A549 (cell line): Measurements from ENCODE around the gene CD300E. TPM values are rescaled to one million over a fixed set of nuclear protein-coding genes. Genes with fewer than 3 reads are reported as not detected.

Experiments
- ATAC-seq, 2 experiments: fragments of 200-7000 bp in 1 of 2; fragments of >200 bp in 1 of 2; cut with Nextera tagmentation in 1 of 2; cut with Tn5 transposase in 1 of 2; 3 replicates each; pipeline versions ENCODE4 v1.8.0 to v1.9.1; 2018 to 2020; ENCODE audit warnings: mild to moderate bottlenecking in 1 of 2, moderate library complexity in 1 of 2
- CTCF ChIA-PET: fragments of 300-600 bp; sonication (Branson Sonifier 250); formaldehyde crosslinking; extraction: SDS; loops from one replicate; lab custom pipeline; 2021; ENCODE audit warnings: antibody characterized with exemption, inconsistent platforms; lab: Yijun Ruan, JAX
- POLR2A ChIA-PET: fragments of 350-600 bp; formaldehyde crosslinking; extraction: SDS; loops from one replicate; lab custom pipeline; 2021; ENCODE audit warnings: antibody characterized with exemption, inconsistent platforms; lab: Yijun Ruan, JAX
- DNase-seq, 2 experiments: peaks; one replicate each; pipeline versions ENCODE4 v3.0.0 to v3.0.0-alpha.2; 2011 to 2016; ENCODE audit warnings: low read depth in 1 of 2, low spot score in 1 of 2
- FAIRE-seq: peaks from 2 replicates; lab custom pipeline; 2011; peaks lifted over from hg19 to GRCh38; lab: Jason Lieb, UNC
- H3K27ac ChIP-seq, 2 experiments: fragments of >200 bp; sonication (Bioruptor Twin); formaldehyde crosslinking; 3 replicates each; pipeline ENCODE4 v1.5.1; 2016 to 2017
- H3K4me1 ChIP-seq: fragments of >200 bp; sonication (Bioruptor Twin); formaldehyde crosslinking; 3 replicates; pipeline ENCODE4 v1.6.1; 2016
- H3K4me2 ChIP-seq: fragments of >200 bp; sonication (Bioruptor Twin); formaldehyde crosslinking; 3 replicates; pipeline ENCODE4 v1.6.1; 2016
- H3K4me3 ChIP-seq: fragments of >200 bp; sonication (Bioruptor Twin); formaldehyde crosslinking; 3 replicates; pipeline ENCODE4 v1.5.1; 2016
- H3K9me3 ChIP-seq: fragments of >200 bp; sonication (Bioruptor Twin); formaldehyde crosslinking; 3 replicates; pipeline ENCODE4 v1.6.1; 2016
- BHLHE40 ChIP-seq: IDR thresholded peaks from 2 replicates; pipeline ENCODE4 v1.6.1; 2012; ENCODE audit warnings: low read depth, low read length, inconsistent platforms
- CBX8 ChIP-seq: fragments of 200-600 bp; sonication (generic); IDR thresholded peaks from 2 replicates; pipeline ENCODE4 v1.6.1; 2016
- CHD2 ChIP-seq: fragments of 150-350 bp; IDR thresholded peaks from 2 replicates; pipeline ENCODE4 v1.6.1; 2014; ENCODE audit warnings: low read length; ENCODE audit not compliant: partially characterized antibody
- CHD4 ChIP-seq: fragments of 200-600 bp; sonication (generic); IDR thresholded peaks from 2 replicates; pipeline ENCODE4 v1.6.1; 2016; ENCODE audit warnings: antibody characterized with exemption, mild to moderate bottlenecking, borderline replicate concordance
- EP300 ChIP-seq, 2 experiments: fragments of >200 bp; sonication (Bioruptor Twin); formaldehyde crosslinking; IDR thresholded peaks; 2 replicates in 1 of 2; 3 replicates in 1 of 2; pipeline ENCODE4 v1.6.1; 2016 to 2017
- ESRRA ChIP-seq: fragments of 150-350 bp; IDR thresholded peaks from 2 replicates; pipeline ENCODE4 v1.6.1; 2014; ENCODE audit warnings: mild to moderate bottlenecking, low read length, borderline replicate concordance
- FOXS1 ChIP-seq: fragments of 250-450 bp; sonication (Bioruptor Pico); IDR thresholded peaks from 2 replicates; pipeline ENCODE4 v1.5.0; 2020; ENCODE audit warnings: mild to moderate bottlenecking, moderate library complexity
- GATA3 ChIP-seq: IDR thresholded peaks from 2 replicates; pipeline ENCODE4 v1.6.1; 2012; ENCODE audit warnings: borderline replicate concordance
- HOXA7 ChIP-seq: fragments of 250-450 bp; sonication (Bioruptor Pico); IDR thresholded peaks from 2 replicates; pipeline ENCODE4 v1.5.0; 2020; ENCODE audit warnings: mild to moderate bottlenecking, moderate library complexity
- HOXB5 ChIP-seq: fragments of 250-450 bp; sonication (Bioruptor Pico); IDR thresholded peaks from 2 replicates; pipeline ENCODE4 v1.5.0; 2020; ENCODE audit warnings: mild to moderate bottlenecking, moderate library complexity
- MAZ ChIP-seq: fragments of 150-350 bp; IDR thresholded peaks from 2 replicates; pipeline ENCODE4 v1.6.1; 2014; ENCODE audit warnings: antibody characterized with exemption, low read depth, low read length, borderline replicate concordance
- MYC ChIP-seq: IDR thresholded peaks from 2 replicates; pipeline ENCODE4 v1.6.1; 2012; ENCODE audit warnings: mild to moderate bottlenecking, inconsistent platforms, low read length, improper control_type of control experiment, borderline replicate concordance
- NPAS2 ChIP-seq: fragments of 250-450 bp; sonication (Bioruptor Pico); IDR thresholded peaks from 2 replicates; pipeline ENCODE4 v1.8.0; 2022; ENCODE audit warnings: mild to moderate bottlenecking, moderate library complexity, borderline replicate concordance
- RCOR1 ChIP-seq: fragments of 150-350 bp; IDR thresholded peaks from 2 replicates; pipeline ENCODE4 v1.6.1; 2014; ENCODE audit warnings: antibody characterized with exemption, low read length, low read depth
- TP53 ChIP-seq: fragments of 250-450 bp; sonication (Bioruptor Pico); IDR thresholded peaks from 2 replicates; pipeline ENCODE4 v1.5.0; 2021; ENCODE audit warnings: mild to moderate bottlenecking, moderate library complexity
- ZNF302 ChIP-seq: fragments of 250-450 bp; sonication (Bioruptor Pico); IDR thresholded peaks from 2 replicates; pipeline ENCODE4 v1.9.0; 2021; ENCODE audit warnings: inconsistent platforms, mild to moderate bottlenecking, moderate library complexity
- ZSCAN20 ChIP-seq: fragments of 250-450 bp; sonication (Bioruptor Pico); IDR thresholded peaks from 2 replicates; pipeline ENCODE4 v1.8.0; 2022; ENCODE audit warnings: mild to moderate bottlenecking, moderate library complexity
- WGBS: methylation state at CpG from one replicate; pipeline ENCODE4 v1.1.6; 2017; ENCODE audit errors: missing lambda C conversion rate; 5-methylcytosine and 5-hydroxymethylcytosine counted together
- polyA plus RNA-seq, 4 experiments: library from polyadenylated mRNA; depleted of rRNA in 3 of 4; stranded (reverse); fragments of >200 nt; fragmentation: RNase III in 1 of 4; extraction: RNeasy Plus Mini Kit Qiagen cat#74134 plus additional on column Dnase treatment in 1 of 4; gene quantifications; 2 replicates in 3 of 4; 3 replicates in 1 of 4; pipeline ENCODE4 v1.2.3, GENCODE V29; 2011 to 2017
- TF ChIP-seq, protein P1 (sequence below): fragments of 450-650 bp; IDR thresholded peaks from 2 replicates; pipeline ENCODE4 v1.6.1; 2014; ENCODE audit warnings: antibody characterized with exemption
- TF ChIP-seq, protein P2 (sequence below): fragments of 250-450 bp; sonication (Bioruptor Pico); IDR thresholded peaks from 2 replicates; pipeline ENCODE4 v1.5.0; 2020; ENCODE audit warnings: low read depth, mild to moderate bottlenecking, moderate library complexity
- TF ChIP-seq, protein P3 (sequence below): IDR thresholded peaks from 2 replicates; pipeline ENCODE4 v1.6.1; 2012; ENCODE audit warnings: low read depth, borderline replicate concordance
- TF ChIP-seq, protein P4 (sequence below): fragments of >200 bp; sonication (Bioruptor Twin); formaldehyde crosslinking; IDR thresholded peaks from 3 replicates; pipeline ENCODE4 v1.6.1; 2016

The CD300E gene
- polyA plus RNA-seq, 2 of the 4 experiments (the other 2 are of a cell fraction) = not detected

DNA sequence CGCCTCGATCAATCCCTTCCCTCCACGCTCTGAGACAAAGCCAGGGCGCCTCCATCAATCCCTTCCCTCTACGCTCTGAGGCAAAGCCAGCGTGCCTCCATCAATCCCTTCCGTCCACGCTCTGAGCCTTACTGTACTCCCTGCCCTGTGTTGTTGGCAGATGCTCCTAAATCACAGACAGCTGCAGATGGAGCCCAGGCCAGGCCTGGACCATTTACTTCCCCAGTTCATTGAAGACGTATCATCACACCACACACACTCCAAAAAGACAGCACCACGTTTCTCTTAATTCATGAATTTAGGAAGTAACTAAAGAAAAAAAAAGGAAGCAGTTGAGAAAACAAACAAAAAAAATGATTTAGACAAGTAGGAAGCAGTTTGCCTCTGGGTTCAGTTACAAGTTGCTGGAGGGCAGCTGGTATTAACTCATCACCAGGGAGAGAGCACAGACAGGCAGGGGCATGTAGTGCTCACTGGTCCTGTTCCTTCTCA lies 24.0 kb downstream of the CD300E start:
- CTCF ChIA-PET = interaction anchor here (0.5 to 15.1 kb wide), 9 partner anchors 12 to 294 kb away, joined by 3 to 142 read pairs (median 6); partner anchors contain the start of genes CD300H and RAB37
- TF ChIP-seq CHD2 = no peak
- TF ChIP-seq, all 56 proteins: peak for 0
- WGBS = 48% methylated on average over 10 of the region's 10 CpGs
- no peak for FAIRE-seq
- POLR2A ChIA-PET = no interaction called here
- no peak for ATAC-seq
- no peak for DNase-seq
- Histone ChIP-seq H3K27ac (no peak overlapping the region), H3K9me3 (no peaks in the 10 kb centered on the region; the same call in 2 of the 3 replicates), H3K4me3 (no peak overlapping the region), H3K4me1 (no peaks in the 10 kb centered on the region), H3K4me2 (no peak overlapping the region)

DNA sequence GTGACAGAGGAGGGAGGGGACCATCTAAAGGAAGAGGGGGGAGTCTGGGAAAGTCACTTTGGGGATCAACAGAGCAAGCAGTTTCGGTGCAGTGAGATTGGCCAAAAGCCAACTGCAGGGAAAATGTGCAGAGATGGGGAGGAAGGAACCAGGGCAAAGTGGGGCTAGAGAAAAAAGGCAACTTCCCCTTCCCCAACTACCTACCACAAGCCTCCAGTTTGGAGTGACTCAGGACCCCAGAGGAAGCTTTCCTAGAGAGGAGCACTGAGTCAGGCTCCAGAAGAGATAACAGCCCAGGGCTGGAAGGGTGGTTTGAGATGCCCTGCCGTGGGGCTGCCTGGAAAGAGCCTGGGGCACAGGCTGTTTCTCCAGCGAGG lies 24.5 kb downstream of the CD300E start:
- ChIA-PET POLR2A (no interaction called here), CTCF (interaction anchor here (0.5 to 15.1 kb wide), 8 partner anchors 8 to 230 kb away, joined by 3 to 142 read pairs (median 4); partner anchors contain the start of genes CD300H and GPR142)
- H3K4me3 ChIP-seq = no peak overlapping the region
- TF ChIP-seq FOXS1 (no peak), RCOR1 (no peak), MAZ (no peak), ESRRA (no peak), EP300 (IDR thresholded peaks at IDR 0.05) (no peak), CBX8 (no peak), NPAS2 (CRISPR knock-in tag) (no peak), GATA3 (no peak), HOXB5 (CRISPR knock-in tag) (no peak)
- TF ChIP-seq, protein P1, sequence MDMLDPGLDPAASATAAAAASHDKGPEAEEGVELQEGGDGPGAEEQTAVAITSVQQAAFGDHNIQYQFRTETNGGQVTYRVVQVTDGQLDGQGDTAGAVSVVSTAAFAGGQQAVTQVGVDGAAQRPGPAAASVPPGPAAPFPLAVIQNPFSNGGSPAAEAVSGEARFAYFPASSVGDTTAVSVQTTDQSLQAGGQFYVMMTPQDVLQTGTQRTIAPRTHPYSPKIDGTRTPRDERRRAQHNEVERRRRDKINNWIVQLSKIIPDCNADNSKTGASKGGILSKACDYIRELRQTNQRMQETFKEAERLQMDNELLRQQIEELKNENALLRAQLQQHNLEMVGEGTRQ = no peak
- TF ChIP-seq, protein P2, sequence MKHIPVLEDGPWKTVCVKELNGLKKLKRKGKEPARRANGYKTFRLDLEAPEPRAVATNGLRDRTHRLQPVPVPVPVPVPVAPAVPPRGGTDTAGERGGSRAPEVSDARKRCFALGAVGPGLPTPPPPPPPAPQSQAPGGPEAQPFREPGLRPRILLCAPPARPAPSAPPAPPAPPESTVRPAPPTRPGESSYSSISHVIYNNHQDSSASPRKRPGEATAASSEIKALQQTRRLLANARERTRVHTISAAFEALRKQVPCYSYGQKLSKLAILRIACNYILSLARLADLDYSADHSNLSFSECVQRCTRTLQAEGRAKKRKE (CRISPR knock-in tag) = no peak
- DNase-seq (no peak), FAIRE-seq (no peak), ATAC-seq (no peak)
- no peaks in the 10 kb centered on the region for H3K4me1 ChIP-seq
- no peak overlapping the region for H3K4me2 ChIP-seq
- H3K27ac ChIP-seq = no peak overlapping the region
- WGBS = 6% methylated on average over 3 of the region's 3 CpGs
- H3K9me3 ChIP-seq = no peaks in the 10 kb centered on the region; the same call in 2 of the 3 replicates

DNA sequence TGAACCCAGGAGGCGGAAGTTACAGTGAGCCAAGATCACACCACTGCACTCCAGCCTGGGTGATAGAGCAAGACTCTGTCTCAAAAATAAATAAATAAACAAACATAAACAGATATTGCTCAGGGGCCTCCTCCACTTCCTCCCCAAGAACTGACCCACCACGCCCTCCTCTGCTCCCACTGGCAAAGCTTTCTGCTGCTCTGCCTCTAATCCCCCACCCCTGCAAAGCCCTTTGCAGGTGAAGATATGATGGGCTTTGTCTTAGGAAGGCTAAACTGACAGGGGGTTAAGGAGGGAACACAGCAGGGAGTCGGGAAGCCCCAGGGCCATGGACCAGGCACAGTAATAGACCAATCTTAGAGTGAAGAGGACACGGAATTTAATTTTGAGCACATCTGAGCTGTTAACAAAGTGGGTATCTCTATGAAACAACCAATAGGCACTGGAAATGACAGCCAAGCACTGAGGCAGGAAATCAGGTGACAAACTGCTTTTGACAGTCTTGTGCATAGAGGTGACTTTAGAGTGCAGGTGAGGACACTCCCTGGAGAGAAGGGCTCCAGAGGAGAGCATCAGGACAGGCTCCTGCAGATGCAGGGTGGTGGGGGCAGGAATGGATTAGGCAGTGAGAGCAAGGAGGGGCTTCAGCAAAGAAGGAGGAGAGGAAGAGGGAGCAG lies 25.1 kb downstream of the CD300E start:
- H3K4me3 ChIP-seq = no peak overlapping the region
- no peak overlapping the region for H3K27ac ChIP-seq
- ATAC-seq (no peak), FAIRE-seq (no peak), DNase-seq (no peak)
- no peaks in the 10 kb centered on the region for H3K4me1 ChIP-seq
- H3K9me3 ChIP-seq = no peaks in the 10 kb centered on the region; the same call in 2 of the 3 replicates
- TF ChIP-seq GATA3 (no peak), ZSCAN20 (no peak), HOXA7 (CRISPR knock-in tag) (no peak), TP53 (no peak), BHLHE40 (no peak), MYC (no peak), ZNF302 (CRISPR knock-in tag) (no peak), CBX8 (no peak), CHD4 (no peak)
- TF ChIP-seq, protein P3, sequence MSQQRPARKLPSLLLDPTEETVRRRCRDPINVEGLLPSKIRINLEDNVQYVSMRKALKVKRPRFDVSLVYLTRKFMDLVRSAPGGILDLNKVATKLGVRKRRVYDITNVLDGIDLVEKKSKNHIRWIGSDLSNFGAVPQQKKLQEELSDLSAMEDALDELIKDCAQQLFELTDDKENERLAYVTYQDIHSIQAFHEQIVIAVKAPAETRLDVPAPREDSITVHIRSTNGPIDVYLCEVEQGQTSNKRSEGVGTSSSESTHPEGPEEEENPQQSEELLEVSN = no peak
- TF ChIP-seq, protein P4, sequence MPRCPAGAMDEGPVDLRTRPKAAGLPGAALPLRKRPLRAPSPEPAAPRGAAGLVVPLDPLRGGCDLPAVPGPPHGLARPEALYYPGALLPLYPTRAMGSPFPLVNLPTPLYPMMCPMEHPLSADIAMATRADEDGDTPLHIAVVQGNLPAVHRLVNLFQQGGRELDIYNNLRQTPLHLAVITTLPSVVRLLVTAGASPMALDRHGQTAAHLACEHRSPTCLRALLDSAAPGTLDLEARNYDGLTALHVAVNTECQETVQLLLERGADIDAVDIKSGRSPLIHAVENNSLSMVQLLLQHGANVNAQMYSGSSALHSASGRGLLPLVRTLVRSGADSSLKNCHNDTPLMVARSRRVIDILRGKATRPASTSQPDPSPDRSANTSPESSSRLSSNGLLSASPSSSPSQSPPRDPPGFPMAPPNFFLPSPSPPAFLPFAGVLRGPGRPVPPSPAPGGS = no peak
- no peak overlapping the region for H3K4me2 ChIP-seq
- ChIA-PET POLR2A (interaction anchor here (0.5 kb wide), 1 partner anchor 999 kb away, joined by 3 read pairs; no protein-coding TSS in a partner anchor), CTCF (interaction anchor here (0.9 to 15.1 kb wide), 9 partner anchors 7 to 230 kb away, joined by 3 to 142 read pairs (median 6); partner anchors contain the start of genes CD300H and GPR142)
- 27% methylated on average over 4 of the region's 4 CpGs for WGBS
